GM18519 (cell line): ENCODE data around the gene ACTR3.

ENCODE experiments used
- ATAC-seq: cut with Tn5 transposase; IDR thresholded peaks from one replicate; pipeline ENCODE4 v1.9.1; 2021; ENCODE audit warnings: mild to moderate bottlenecking, moderate library complexity; ENCODE audit not compliant: unreplicated experiment, low FRiP score

Gene ACTR3

DNA sequence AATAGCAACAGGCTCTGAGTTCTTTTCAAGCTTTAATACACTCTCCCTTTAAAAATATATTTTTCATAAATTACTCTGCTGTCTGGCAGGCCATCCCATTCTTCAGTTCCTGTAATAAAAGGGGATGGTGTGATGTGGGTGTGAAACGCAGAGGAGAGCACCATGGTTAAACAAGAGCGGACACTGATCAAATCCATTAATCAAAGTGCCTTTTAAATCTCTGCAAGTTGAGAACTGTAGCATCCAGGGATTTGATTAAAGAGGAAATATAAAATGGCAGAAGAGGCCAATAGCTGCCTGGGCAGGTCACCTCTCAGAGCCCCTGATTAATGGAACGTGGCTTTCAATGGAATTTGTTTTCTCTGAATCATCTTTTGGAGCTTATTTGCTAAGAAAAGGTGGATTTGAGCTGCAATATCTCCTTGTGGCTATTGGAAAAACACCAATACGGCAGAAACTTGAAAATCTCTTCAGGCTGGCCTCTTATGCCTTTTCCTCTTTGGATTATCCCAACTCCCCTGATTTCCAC, 96.9 kb downstream of the ACTR3 start:
- no peak for ATAC-seq

DNA sequence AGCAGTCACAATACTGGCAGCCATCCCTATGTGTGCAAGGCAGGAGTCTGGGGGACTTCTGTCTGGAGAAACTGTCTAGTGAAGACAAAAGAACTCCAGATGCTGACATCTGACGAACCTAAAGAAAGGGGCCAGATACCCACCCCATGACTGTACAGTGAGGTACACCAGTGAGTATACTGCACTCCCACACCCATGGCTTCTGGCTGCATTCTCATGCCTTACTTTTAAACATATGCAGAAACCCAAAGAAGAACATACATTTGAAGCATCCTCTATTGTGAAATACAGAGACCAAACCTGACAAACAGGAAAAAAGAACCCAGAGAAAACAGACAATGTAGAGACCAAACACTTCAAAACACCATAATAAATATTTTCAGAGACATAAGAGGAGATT, 102.2 kb downstream of the ACTR3 start:
- ATAC-seq: no peak

DNA sequence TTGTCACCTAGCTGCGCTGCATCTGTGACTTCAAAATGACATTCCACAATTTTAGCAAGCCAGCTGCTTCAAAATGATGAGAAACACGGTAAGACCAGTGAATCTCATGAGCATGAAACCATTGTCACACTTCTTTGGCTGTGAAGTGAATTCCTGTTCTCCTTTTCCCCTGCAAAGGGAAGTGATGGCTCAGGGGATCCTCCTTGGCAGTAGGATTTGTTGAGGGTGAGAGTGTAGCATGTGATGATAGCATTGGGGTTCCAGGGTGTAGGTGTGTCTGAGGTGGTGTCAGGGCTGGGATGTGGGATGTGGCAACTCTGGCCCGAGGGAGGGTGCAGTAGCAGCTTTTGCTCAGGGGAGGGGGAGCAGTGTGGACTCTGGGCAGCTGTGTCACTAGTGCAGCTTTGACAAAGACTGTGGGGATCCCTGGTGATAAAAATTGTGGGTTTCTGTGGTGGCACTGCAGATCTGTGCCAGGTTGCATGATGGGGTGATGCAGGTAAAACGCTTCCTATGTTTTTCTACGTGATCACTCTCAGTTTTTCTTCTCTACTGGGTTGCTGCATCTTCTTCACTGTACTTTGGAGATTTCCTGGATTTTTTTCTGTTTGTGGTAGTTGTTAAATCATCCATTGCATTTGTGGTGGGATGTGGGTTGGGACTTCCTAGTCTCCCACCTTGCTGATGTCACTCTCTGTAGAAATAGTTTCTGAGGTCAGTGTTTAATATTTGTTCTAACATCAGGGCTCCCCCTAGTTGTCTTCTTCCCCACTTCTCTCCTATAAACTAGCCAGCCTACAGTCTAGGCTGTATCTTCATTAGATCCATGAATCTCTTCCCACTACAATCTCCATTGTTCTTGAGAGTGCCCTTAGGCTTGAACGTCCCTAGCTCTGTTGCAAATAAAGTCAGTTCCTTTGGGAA, 107.0 kb downstream of the ACTR3 start:
- ATAC-seq: no peak

DNA sequence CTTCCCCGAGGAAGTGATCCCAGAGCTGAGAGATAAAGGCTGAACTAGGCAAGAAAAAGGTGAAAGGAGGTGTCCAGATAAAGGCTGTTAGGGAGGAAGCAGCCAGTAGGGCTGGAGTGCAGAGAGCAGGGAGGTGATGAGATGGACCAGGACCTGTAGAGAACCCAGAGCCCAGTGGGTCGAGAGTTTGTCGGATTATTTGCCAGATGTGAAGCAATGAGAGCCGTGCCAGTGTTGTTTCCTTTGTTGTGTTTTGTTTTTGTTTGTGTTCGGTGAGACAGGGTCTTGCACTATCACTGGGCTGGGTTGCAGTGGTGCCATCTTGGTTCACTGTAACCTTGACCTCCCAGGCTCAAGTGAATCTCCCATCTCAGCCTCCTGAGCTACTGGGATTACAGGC, 111.3 kb downstream of the ACTR3 start:
- no peak for ATAC-seq

DNA sequence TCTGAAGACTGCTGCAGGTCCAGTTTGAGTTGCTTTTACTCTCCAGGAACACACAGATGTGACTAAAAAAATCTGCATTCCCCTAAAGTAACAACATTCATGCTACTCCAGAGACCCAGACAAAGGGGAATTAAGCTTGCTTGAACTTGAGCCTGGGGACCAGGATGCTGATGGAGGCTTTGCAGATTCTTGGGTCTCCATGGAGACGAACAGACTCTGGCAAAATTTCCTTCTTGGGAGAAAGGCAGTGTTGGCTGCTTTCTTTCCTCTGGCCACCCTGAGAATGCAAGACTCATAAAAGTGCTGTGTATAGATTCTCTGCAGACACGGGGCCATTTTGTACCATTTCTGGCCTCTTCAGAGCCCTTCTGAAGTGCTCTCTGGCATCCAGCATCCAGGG, 112.0 kb downstream of the ACTR3 start:
- ATAC-seq: no peak

DNA sequence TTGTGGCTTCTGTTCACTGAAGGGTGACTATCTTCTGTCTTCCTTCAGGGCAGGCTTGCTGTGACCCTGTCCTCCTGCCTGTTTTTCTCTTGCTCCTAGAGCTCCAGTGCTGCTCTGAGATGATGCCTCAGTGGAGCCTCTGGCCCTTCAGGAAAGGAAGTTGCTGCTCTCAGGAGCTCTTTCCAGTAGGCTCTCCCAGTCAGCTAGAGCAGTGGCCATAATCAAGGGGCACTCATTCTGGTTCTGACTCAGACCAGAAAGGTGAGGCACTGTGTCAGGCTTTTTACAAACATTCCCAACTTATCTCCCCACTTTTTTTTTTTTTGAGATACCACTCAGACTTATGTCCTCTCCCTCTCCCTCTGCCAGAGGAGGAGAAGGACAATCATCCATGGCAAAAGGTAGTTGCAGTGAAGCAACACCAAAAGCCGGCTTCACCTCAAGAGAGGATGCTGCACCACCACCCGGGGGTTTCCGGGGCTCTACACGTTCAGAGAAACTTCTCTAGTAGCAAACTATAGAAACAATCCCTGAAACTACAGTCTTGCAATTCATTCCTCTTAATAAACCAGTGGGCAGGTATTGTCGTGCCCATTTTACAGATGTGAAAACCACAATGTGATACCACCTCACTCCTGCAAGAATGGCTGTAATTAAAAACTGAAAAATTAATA, 115.4 kb downstream of the ACTR3 start:
- peak; percentile 72 for ATAC-seq

DNA sequence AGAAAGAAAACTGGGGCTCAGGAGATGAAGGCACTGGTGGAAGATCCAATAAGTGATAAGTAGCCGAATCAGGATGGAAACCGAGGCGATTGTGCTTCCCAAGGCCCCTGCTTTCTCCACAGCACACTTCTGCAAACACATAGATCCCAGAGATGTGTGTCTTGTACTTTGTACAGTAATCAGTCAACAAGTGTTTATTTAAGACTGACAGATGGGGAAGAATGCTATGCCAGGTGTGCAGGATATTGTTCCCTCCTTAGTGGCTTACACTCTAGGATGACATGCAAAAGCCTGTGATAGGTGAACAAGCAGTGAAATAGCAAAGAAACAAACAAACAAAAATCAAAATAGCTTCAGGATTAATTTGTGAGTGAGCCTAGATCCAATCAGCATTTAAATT, 116.6 kb downstream of the ACTR3 start:
- ATAC-seq: no peak

DNA sequence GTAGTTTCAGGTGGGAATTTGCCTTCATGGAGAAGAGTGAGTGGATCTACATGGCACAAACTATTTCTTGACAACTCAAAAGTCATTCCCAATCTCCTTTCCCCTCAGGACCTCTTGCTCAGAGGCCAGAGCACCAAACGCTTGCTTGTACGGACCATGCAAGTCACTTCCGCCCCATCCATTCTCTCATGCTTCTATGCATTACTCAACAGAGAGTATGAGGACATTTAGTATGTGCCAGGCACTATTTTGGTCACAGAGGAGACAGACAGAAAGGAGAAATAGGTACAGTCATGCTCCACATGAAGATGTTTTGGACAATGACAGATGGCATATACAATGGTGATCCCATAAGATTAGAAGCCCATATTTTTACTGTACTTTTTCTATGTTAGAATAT, 117.5 kb downstream of the ACTR3 start:
- ATAC-seq: no peak

DNA sequence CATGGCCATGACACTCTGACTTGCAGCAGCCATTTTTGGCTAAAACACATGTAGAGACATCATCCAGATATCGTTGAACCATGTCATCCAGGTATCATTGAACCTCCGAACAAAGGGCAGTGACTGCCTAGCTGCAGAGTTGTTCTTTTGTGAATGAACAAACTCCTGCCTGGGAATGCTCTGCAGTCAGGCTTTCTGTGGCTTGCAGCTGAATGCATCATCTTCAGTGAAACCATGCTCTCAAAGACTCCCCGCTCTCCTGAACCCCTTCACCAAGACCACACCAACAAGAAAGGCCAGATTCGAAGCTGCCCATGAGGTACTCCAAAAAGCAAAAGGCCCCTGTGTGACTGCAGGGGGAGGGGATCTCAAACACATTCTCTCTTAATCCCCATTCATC, 118.8 kb downstream of the ACTR3 start:
- ATAC-seq: no peak

DNA sequence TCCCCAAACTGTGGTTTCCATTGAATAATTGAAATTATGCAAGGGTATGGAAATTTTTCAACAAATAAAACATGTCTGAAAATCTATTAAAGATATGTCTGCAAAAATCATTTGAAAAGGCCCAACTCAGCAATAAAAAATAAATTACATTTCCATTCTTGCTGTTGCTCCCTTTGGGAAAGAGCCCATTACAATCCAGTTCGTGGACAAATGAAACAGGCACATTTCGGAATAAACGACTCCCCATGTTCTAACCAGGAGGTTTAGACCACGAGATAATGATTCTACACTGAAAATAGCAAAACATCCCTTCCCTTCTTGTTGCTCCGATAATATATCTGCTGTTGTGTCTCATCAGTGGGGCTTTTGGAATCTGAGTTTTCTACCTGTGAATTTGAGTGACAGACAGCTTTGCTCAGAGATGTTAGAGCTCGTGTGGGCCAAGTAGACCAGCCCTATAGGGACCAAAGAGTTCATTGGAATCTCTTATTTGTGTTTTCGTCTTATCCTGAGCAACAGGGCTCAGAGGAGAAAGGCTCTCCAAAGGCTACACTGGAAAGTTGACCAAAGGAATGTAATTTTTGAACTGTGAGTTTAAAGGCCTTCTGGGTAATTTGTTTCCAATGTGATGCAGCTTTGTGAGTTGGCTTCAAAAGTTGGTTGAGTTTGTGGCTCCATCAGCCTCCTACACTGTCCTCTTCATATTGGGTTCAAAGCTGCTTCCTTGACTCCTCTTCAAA, 119.5 kb downstream of the ACTR3 start:
- no peak for ATAC-seq

DNA sequence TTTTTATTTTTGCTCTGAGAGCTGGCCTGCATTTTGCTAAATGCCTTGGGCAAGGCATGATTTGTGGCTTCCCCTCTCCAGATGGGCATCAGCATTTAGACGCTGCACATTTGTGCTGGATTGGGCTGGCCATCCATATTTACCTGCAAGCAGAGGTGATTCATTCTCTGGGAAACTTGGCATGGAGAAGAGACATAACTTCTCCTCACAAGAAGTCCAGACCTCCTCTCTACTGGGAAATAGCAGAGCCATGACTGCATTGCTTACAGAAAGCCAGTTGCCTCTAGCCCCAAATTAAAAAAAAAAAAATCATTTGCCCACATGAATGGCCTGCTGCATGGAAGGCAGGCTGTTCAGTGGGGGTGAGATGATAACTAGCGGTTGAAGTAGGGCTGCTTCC, 120.1 kb downstream of the ACTR3 start:
- no peak for ATAC-seq

DNA sequence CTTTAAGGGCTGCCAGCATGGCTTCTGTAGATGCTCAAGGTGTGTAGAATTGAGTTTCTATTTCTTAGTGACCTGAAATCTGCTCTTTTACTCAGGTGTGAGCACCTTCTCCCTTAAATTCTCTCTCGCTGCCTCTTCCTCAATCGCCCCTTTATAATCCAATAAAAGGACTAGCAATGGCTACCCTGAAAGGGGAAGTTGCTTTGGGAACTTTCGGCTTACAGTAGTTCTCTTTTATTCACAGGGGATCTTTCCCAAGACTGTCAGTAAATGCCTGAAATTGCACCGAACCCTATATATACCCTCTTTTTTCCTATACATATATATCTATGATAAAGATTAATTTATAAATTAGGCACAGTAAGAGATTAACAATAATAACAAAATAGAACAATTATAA, 121.8 kb downstream of the ACTR3 start:
- no peak for ATAC-seq
